Small intestine (tissue), 7 donors: ENCODE results near the gene CAB39L. TPM values are rescaled to one million over a fixed set of nuclear protein-coding genes. Genes with fewer than 3 reads are reported as not detected.

Experiments used
- DNase-seq, 2 donors: peaks; one replicate each; pipeline versions ENCODE4 v3.0.0 to v3.0.0-alpha.2; 2013
- FAIRE-seq: peaks from 2 replicates; lab custom pipeline; 2012; peaks lifted over from hg19 to GRCh38; lab: Jason Lieb, UNC
- H3K27ac ChIP-seq, 3 donors: one replicate each; pipeline ENCODE4 v1.5.1; 2013; ENCODE audit warnings: low read length in 2 of 3, mild to moderate bottlenecking in 2 of 3, control low read depth in 1 of 3, inconsistent platforms in 1 of 3, low read depth in 1 of 3, moderate library complexity in 1 of 3
- H3K27me3 ChIP-seq, 3 donors: one replicate each; pipeline ENCODE4 v1.6.1; 2013; ENCODE audit warnings: low read length in 3 of 3, inconsistent platforms in 1 of 3; ENCODE audit not compliant: control insufficient read depth in 3 of 3, insufficient read depth in 3 of 3
- H3K36me3 ChIP-seq, 3 donors: one replicate each; pipeline ENCODE4 v1.6.1; 2013; ENCODE audit warnings: low read length in 3 of 3, inconsistent platforms in 1 of 3, low read depth in 1 of 3, mild to moderate bottlenecking in 1 of 3, moderate library complexity in 1 of 3; ENCODE audit not compliant: control insufficient read depth in 3 of 3, insufficient read depth in 2 of 3
- H3K4me1 ChIP-seq, 3 donors: one replicate each; pipeline ENCODE4 v1.6.1; 2013; ENCODE audit warnings: low read length in 2 of 3, inconsistent platforms in 1 of 3, low read depth in 1 of 3, mild to moderate bottlenecking in 1 of 3, moderate library complexity in 1 of 3; ENCODE audit not compliant: control insufficient read depth in 3 of 3, insufficient read depth in 2 of 3
- H3K4me3 ChIP-seq, 3 donors: one replicate each; pipeline ENCODE4 v1.5.1; 2013; ENCODE audit warnings: low read length in 3 of 3, control low read depth in 1 of 3, inconsistent platforms in 1 of 3, low read depth in 1 of 3, mild to moderate bottlenecking in 1 of 3, moderate library complexity in 1 of 3
- H3K9me3 ChIP-seq, 2 donors: one replicate each; pipeline ENCODE4 v1.6.1; 2013; ENCODE audit warnings: low read depth in 1 of 2, low read length in 1 of 2; ENCODE audit not compliant: control insufficient read depth in 2 of 2, insufficient read depth in 1 of 2
- WGBS, 3 donors: extraction: QIAGEN DNeasy Blood & Tissue Kit; methylation state at CpG; one replicate each; pipeline ENCODE4 v1.1.7; 2013; 5-methylcytosine and 5-hydroxymethylcytosine counted together
- polyA plus RNA-seq, 4 donors: library from polyadenylated mRNA; stranded (reverse) in 3 of 4; unstranded in 1 of 4; fragments of 200-250 nt in 3 of 4; fragments of 120-200 nt in 1 of 4; gene quantifications; one replicate each; pipeline versions ENCODE4 v1.2.1 to v1.2.3, GENCODE V29; 2013
- donor health status: healthy with polysubstance abuse.
- donor health status: control.
- donor health status: control.
- donor health status: Bipolar disorder and iron deficiency.
- donor health status: healthy.

CAB39L gene
- polyA plus RNA-seq, 4 donors = 1.6 to 5.6 (median 3.7) TPM

GRCh38 chr13:49304763-49305700 is 138.8 kb downstream of the CAB39L start:
- Histone ChIP-seq H3K36me3 (peaks cover 0 to 3% (median 0%) of the 10 kb centered on the region in 3 donors), H3K27me3 (no peaks in the 10 kb centered on the region), H3K27ac (no peak overlapping the region), H3K4me3 (no peak overlapping the region), H3K4me1 (peaks cover 0 to 3% (median 2%) of the 10 kb centered on the region in 3 donors), H3K9me3 (no peaks in the 10 kb centered on the region)
- 88 to 89% (median 88%) methylated on average over 25 of the region's 25 CpGs for WGBS, 3 donors
- DNase-seq (no peak), FAIRE-seq (no peak)

DNA sequence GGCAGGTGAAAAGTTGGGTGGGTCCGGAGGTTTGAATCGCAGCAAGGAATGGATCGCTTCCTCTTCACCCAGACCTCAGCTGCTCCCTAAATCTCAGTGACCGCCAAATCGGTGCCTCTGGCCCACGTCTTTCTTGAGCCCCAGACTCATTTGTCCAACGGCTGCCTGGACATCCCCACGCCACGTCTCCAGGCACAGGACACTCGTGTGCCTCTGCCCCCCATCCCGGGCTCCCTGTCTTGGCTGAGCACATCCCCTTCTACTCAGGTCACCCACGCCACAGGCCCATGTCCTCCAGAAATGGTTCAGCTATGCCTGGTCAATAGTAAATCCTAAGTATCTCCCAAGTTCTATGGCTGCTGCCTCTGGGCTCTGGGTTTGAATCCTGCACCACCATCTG is 139.5 kb downstream of the CAB39L start:
- DNase-seq = no peak
- no peak overlapping the region for H3K27ac ChIP-seq

DNA sequence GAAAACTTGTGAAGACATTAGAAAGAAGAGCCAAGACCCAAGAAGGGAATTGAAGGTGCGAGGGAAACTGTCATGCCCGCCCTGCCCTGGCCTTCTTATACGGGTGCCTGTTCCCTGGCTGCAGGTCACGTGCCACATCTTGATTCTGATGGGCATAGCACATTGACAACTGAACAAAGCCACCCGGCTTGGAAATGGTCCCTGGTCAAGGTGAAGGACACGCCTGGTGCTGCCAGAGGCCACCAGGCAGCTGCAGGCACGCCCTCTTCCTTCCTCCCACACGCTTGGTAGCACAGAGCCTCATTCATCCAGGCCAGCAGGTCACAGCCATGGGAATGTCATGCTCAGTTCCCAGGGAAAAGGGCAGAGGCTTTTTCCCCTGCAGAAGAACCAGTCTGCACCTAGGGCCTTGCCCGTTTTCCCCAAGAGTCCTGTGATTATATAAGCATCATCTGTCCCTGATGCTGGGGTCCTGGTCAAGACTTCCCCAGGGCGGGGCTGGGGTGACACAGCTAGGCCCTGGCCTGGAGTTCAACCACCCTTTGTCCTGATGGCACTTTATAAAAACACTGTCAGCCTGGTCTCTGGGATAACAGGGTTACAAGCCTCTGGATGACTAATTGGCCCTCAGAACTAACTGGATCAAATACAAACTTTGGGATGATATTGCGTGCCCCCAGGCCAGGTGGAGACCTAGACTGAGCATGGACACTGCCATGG is 140.2 kb downstream of the CAB39L start:
- 43 to 63% (median 55%) methylated on average over 11 of the region's 11 CpGs for WGBS, 3 donors
- Histone ChIP-seq H3K27ac (no peak overlapping the region), H3K36me3 (no peaks in the 10 kb centered on the region), H3K9me3 (no peaks in the 10 kb centered on the region), H3K27me3 (no peaks in the 10 kb centered on the region), H3K4me3 (no peak overlapping the region), H3K4me1 (peaks cover 0 to 3% (median 0%) of the 10 kb centered on the region in 3 donors)
- no peak for FAIRE-seq
- peak in 1 of 2 donors; percentile 23 for DNase-seq

More for the DNA sequence above, 139.5 kb downstream of the CAB39L start:
- H3K9me3 ChIP-seq = no peaks in the 10 kb centered on the region
- peaks cover 0 to 3% (median 2%) of the 10 kb centered on the region in 3 donors for H3K4me1 ChIP-seq
- no peaks in the 10 kb centered on the region for H3K36me3 ChIP-seq
- no peak for FAIRE-seq
- H3K27me3 ChIP-seq = no peaks in the 10 kb centered on the region
- WGBS, 3 donors = 90 to 94% (median 93%) methylated on average over 12 of the region's 12 CpGs
- no peak overlapping the region for H3K4me3 ChIP-seq

DNA sequence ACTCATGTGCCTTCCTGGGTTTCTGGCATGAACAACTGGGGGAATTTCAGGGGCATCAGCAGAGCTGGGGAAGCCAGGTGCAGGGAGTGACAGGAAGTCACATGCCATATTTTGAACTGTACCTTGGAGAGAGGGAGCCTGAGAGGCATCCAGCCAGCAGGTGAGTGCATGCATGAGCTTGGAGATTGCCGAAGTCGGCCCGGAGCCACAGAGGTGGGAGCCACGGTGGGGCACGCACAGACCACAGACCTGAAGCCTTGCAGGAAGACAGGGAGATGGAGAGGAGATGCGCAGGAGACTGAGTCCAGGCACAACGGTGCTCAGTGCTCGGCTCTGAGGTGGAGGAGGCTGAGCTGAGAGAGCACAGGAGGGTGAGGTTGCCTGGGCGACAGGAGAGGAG is 141.0 kb downstream of the CAB39L start:
- no peak for DNase-seq
- Histone ChIP-seq H3K27ac (no peak overlapping the region), H3K36me3 (no peaks in the 10 kb centered on the region), H3K9me3 (no peaks in the 10 kb centered on the region), H3K4me1 (peaks cover 0 to 3% (median 0%) of the 10 kb centered on the region in 3 donors), H3K27me3 (no peaks in the 10 kb centered on the region), H3K4me3 (no peak overlapping the region)
- 55 to 83% (median 62%) methylated on average over 9 of the region's 9 CpGs for WGBS, 3 donors
- no peak for FAIRE-seq

- FAIRE-seq (no peak), DNase-seq (no peak)
- H3K27me3 ChIP-seq = no peaks in the 10 kb centered on the region
- no peaks in the 10 kb centered on the region for H3K9me3 ChIP-seq
- WGBS, 3 donors = 83 to 92% (median 85%) methylated on average over 7 of the region's 7 CpGs
- H3K27ac ChIP-seq = no peak overlapping the region
- no peaks in the 10 kb centered on the region for H3K36me3 ChIP-seq
- H3K4me3 ChIP-seq = no peak overlapping the region
- H3K4me1 ChIP-seq = peaks cover 0 to 3% (median 0%) of the 10 kb centered on the region in 3 donors
These were observed 141.6 kb downstream of the CAB39L start for GRCh38 chr13:49302222-49302621.

DNA sequence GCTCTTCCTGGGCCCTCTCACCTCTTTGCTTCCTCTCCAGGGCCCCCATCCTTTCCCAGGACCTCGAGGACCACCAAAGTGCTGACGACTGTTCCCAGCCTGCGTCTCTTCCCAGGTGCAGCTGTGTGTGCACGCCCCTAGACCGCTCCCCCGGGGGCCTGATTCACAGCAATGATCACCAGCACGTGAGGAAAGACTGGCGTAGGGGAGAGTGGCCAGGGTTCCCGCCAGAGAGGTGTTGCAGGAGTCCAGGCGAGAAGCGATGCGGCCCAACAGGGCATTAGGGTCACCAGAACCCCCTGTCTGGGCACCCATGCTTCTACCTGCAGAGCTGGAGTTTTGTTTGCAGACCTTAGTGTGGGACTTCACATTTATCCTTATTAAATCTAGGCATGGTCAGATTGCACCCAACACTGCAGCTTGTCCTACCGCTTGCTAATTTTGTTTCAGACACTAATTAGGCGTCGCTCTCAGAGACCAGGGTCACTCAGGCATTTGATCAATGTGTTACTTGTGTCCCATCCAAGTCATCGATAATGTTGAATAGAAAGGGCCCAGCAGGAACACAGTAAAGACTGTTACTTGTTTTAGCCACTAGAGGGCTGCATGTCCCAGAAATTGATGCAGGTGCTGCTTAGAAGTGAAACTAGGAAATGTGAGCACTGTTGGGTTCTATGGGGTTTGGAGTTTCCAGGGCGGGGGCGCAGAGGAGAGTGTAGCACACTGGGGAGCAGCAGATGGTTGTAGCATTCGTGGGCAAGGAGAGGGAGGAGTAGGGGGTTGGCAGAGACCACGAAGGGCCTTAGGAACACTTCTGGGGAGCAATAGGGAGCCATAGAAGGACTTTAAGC is 142.9 kb downstream of the CAB39L start:
- DNase-seq (peak; percentile 80 to 83), FAIRE-seq (no peak)
- no peaks in the 10 kb centered on the region for H3K9me3 ChIP-seq
- peaks cover 0 to 3% (median 0%) of the 10 kb centered on the region in 3 donors for H3K4me1 ChIP-seq
- WGBS, 3 donors = 40 to 49% (median 48%) methylated on average over 20 of the region's 20 CpGs
- H3K27me3 ChIP-seq = no peaks in the 10 kb centered on the region
- peaks cover 0 to 2% (median 0%) of the 10 kb centered on the region in 3 donors for H3K36me3 ChIP-seq
- no peak overlapping the region for H3K27ac ChIP-seq
- H3K4me3 ChIP-seq = peak overlapping the region in 2 of 3 donors; percentile 32 to 37

DNA sequence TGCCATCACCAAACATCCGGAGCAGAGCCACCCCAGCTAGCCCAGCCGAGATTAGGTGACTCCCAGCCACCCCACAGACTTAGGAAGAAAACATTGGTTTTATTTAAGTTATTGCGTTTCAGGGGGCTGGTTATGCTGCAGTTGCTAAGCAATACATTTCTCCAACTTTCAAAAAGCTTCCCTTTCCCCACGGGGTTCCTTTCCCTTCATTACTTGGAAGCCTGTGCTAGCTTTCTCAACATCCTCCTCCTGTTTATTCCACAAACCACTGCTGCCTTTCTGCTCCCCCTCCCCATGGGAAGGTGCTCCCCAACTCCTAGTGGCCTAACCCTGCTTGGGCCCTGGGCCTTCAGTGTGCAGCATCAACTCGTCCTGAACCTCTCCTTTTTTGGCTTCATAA is 143.6 kb downstream of the CAB39L start:
- no peak overlapping the region for H3K27ac ChIP-seq
- WGBS, 3 donors = 79 to 80% (median 79%) methylated on average over 5 of the region's 5 CpGs

More for the DNA sequence above, 143.6 kb downstream of the CAB39L start:
- H3K4me1 ChIP-seq = peaks cover 0 to 3% (median 0%) of the 10 kb centered on the region in 3 donors
- FAIRE-seq = no peak
- no peaks in the 10 kb centered on the region for H3K9me3 ChIP-seq
- no peaks in the 10 kb centered on the region for H3K27me3 ChIP-seq
- peaks cover 0 to 4% (median 0%) of the 10 kb centered on the region in 3 donors for H3K36me3 ChIP-seq
- H3K4me3 ChIP-seq = no peak overlapping the region
- DNase-seq = no peak
